Measurements from ENCODE around the gene RCBTB2.

DNA sequence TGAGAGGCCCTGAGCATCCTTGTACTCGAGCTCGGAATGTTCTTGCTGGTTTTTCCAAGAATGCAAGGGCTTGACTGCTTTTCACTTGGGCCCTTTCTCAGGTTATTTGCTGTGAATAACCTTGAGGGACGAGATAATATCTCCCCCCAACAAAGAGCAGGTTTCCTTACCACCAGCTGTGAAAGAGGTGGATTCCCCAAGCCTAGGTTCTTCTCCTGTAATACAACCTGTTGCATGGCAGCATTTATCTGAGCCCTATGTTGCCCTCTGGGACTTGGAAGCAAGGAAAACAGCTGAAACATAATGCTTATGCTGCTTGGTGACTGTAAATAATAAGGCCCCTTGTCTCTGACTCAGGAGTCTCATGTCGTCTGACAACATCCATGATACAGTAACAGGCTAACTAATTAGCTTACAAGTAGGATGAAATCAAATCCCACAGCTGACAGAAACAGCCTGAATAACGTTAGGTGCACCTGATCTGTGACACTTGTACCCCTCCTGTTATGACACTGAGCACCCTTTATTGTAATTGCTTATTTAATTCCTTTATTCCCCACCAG, 43.6 kb upstream of the RCBTB2 start:
- TF ChIP-seq POLR2A (IDR thresholded peaks at IDR 0.05) (no peak), EP300 (IDR thresholded peaks at IDR 0.05) (no peak)
- TF ChIP-seq, protein P1, sequence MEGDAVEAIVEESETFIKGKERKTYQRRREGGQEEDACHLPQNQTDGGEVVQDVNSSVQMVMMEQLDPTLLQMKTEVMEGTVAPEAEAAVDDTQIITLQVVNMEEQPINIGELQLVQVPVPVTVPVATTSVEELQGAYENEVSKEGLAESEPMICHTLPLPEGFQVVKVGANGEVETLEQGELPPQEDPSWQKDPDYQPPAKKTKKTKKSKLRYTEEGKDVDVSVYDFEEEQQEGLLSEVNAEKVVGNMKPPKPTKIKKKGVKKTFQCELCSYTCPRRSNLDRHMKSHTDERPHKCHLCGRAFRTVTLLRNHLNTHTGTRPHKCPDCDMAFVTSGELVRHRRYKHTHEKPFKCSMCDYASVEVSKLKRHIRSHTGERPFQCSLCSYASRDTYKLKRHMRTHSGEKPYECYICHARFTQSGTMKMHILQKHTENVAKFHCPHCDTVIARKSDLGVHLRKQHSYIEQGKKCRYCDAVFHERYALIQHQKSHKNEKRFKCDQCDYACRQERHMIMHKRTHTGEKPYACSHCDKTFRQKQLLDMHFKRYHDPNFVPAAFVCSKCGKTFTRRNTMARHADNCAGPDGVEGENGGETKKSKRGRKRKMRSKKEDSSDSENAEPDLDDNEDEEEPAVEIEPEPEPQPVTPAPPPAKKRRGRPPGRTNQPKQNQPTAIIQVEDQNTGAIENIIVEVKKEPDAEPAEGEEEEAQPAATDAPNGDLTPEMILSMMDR (IDR thresholded peaks at IDR 0.05), result peak in 1 of 5 experiments; percentile 9
